CD14-positive monocyte (primary cell): ENCODE data around the gene NDUFB6. TPM values are rescaled to one million over a fixed set of nuclear protein-coding genes. Genes with fewer than 3 reads are reported as not detected.
"Not testable (repeated sequence)": the region's sequence is repeated elsewhere in the genome, so short reads cannot be mapped to it uniquely, and the experiment has no call there.

ENCODE experiments used
- DNase-seq, 3 donors: peaks; one replicate each; pipeline ENCODE4 v3.0.0-alpha.2; 2011 to 2022
- H2AFZ ChIP-seq: 2 replicates; pipeline ENCODE4 v1.6.0; 2012; ENCODE audit warnings: mild to moderate bottlenecking, low read depth, low read length, inconsistent platforms; ENCODE audit not compliant: insufficient read depth, poor library complexity, severe bottlenecking
- H3K27ac ChIP-seq, 2 donors: 1 replicate in 1 of 2; 2 replicates in 1 of 2; pipeline ENCODE4 v1.5.1; 2012 to 2013; ENCODE audit warnings: low read length in 2 of 2, control low read depth in 1 of 2, inconsistent platforms in 1 of 2, low read depth in 1 of 2, mild to moderate bottlenecking in 1 of 2
- H3K27me3 ChIP-seq, 2 donors: one replicate each; pipeline versions ENCODE4 v1.6.0 to v1.6.1; 2011 to 2013; ENCODE audit warnings: low read length in 2 of 2; ENCODE audit not compliant: control insufficient read depth in 2 of 2, insufficient read depth in 2 of 2
- H3K36me3 ChIP-seq, 2 donors: replicated peaks in 1 of 2; 1 replicate in 1 of 2; 2 replicates in 1 of 2; pipeline versions ENCODE4 v1.5.1 to v1.6.1; 2012 to 2013; ENCODE audit warnings: low read length in 2 of 2, control low read depth in 1 of 2, inconsistent platforms in 1 of 2, mild to moderate bottlenecking in 1 of 2; ENCODE audit not compliant: insufficient read depth in 2 of 2, control insufficient read depth in 1 of 2
- H3K4me1 ChIP-seq, 2 donors: 1 replicate in 1 of 2; 2 replicates in 1 of 2; pipeline versions ENCODE4 v1.5.1 to v1.6.1; 2012 to 2013; ENCODE audit warnings: low read length in 2 of 2, control low read depth in 1 of 2, inconsistent platforms in 1 of 2, mild to moderate bottlenecking in 1 of 2, moderate library complexity in 1 of 2; ENCODE audit not compliant: insufficient read depth in 2 of 2, control insufficient read depth in 1 of 2
- H3K4me2 ChIP-seq: replicated peaks from 2 replicates; pipeline ENCODE3; 2012; ENCODE audit warnings: low read length, moderate library complexity, mild to moderate bottlenecking; ENCODE audit not compliant: poor library complexity, severe bottlenecking; ENCODE audit errors: extremely low read depth
- H3K4me3 ChIP-seq, 3 experiments: fragments of 200-600 bp in 1 of 3; sonication (generic) in 1 of 3; replicated peaks in 1 of 3; 1 replicate in 2 of 3; 2 replicates in 1 of 3; pipeline ENCODE4 v1.5.1; 2011 to 2013; ENCODE audit warnings: low read length in 3 of 3, mild to moderate bottlenecking in 3 of 3, control low read depth in 2 of 3, low read depth in 2 of 3, inconsistent platforms in 1 of 3, moderate library complexity in 1 of 3
- H3K79me2 ChIP-seq: 2 replicates; pipeline ENCODE4 v1.6.0; 2012; ENCODE audit warnings: mild to moderate bottlenecking, control low read depth, inconsistent platforms, low read length, moderate library complexity; ENCODE audit not compliant: insufficient read depth
- H3K9ac ChIP-seq: 2 replicates; pipeline ENCODE4 v1.6.0; 2017; ENCODE audit warnings: low read length, mild to moderate bottlenecking; ENCODE audit not compliant: insufficient read depth, poor library complexity, severe bottlenecking
- H3K9me3 ChIP-seq, 2 donors: replicated peaks in 1 of 2; 1 replicate in 1 of 2; 2 replicates in 1 of 2; pipeline versions ENCODE4 v1.5.1 to v1.6.1; 2012 to 2013; ENCODE audit warnings: low read length in 2 of 2, control low read depth in 1 of 2; ENCODE audit not compliant: control insufficient read depth in 1 of 2, insufficient read depth in 1 of 2
- H4K20me1 ChIP-seq: 2 replicates; pipeline ENCODE4 v1.6.0; 2012; ENCODE audit warnings: mild to moderate bottlenecking, low read length, control low read depth, moderate library complexity; ENCODE audit not compliant: insufficient read depth
- H3K27ac Mint-ChIP-seq, 7 donors: one replicate each; pipeline ENCODE4 v1.8.0; 2020; ENCODE audit warnings: mild to moderate bottlenecking in 7 of 7, mixed read lengths in 7 of 7, moderate library complexity in 6 of 7, inconsistent platforms in 2 of 7
- H3K27me3 Mint-ChIP-seq, 3 donors: one replicate each; pipeline ENCODE4 v1.8.0; 2021 to 2022; ENCODE audit warnings: low read depth in 3 of 3, mild to moderate bottlenecking in 3 of 3, mixed read lengths in 3 of 3, moderate library complexity in 3 of 3, inconsistent platforms in 1 of 3
- H3K36me3 Mint-ChIP-seq, 2 donors: one replicate each; pipeline ENCODE4 v1.8.0; 2020; ENCODE audit warnings: mixed read lengths in 2 of 2, inconsistent platforms in 1 of 2, mild to moderate bottlenecking in 1 of 2
- H3K4me1 Mint-ChIP-seq: one replicate; pipeline ENCODE4 v1.8.0; 2020; ENCODE audit warnings: mild to moderate bottlenecking, mixed read lengths
- H3K4me3 Mint-ChIP-seq, 2 donors: one replicate each; pipeline ENCODE4 v1.8.0; 2020; ENCODE audit warnings: mild to moderate bottlenecking in 2 of 2, mixed read lengths in 2 of 2, moderate library complexity in 1 of 2
- H3K9me3 Mint-ChIP-seq, 7 donors: one replicate each; pipeline ENCODE4 v1.8.0; 2020 to 2022; ENCODE audit warnings: mixed read lengths in 7 of 7, mild to moderate bottlenecking in 6 of 7, moderate library complexity in 6 of 7, inconsistent platforms in 2 of 7
- CTCF ChIP-seq: fragments of 200-600 bp; IDR thresholded peaks from one replicate; pipeline ENCODE4 v1.8.0; 2022; ENCODE audit warnings: antibody characterized with exemption, mild to moderate bottlenecking
- WGBS: methylation state at CpG from one replicate; pipeline ENCODE4 v1.1.5; 2013; ENCODE audit warnings: missing lambda C conversion rate; ENCODE audit not compliant: insufficient coverage; 5-methylcytosine and 5-hydroxymethylcytosine counted together
- intact Hi-C, 2 donors: fragments of 100-400 bp; cut with micrococcal nuclease; formaldehyde crosslinking; loops; one replicate each; pipeline versions ENCODE4 v1.15.0 to v1.15.1; 2023
- polyA plus RNA-seq, 3 donors: library from polyadenylated mRNA; depleted of rRNA in 1 of 3; unstranded in 2 of 3; stranded (reverse) in 1 of 3; fragments of 300-500 nt in 2 of 3; fragments of >200 nt in 1 of 3; fragmentation: Illumina TruSeq in 2 of 3; gene quantifications; 1 replicate in 2 of 3; 2 replicates in 1 of 3; pipeline ENCODE4 v1.2.3, GENCODE V29; 2012 to 2021

The NDUFB6 gene
- polyA plus RNA-seq, 3 donors: 16.2 to 88.2 (median 77.6) TPM

DNA sequence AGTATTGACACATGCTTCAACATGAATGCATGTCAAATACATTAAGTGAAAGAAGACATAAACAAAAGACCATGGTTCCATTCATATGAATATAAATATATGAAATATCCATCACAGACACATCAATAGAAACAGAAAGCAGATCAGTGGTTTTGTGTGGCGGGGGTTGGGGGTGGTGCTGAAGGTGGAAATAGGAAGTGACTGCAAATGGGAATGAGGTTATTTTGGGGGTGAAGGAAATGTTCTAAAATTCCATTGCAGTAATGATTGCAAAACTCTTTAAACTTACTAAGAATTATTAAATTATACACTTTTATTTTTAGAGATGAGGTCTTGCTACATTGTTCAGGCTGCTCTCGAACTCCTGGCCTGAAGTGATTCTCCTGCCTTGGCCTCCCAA lies 33.9 kb upstream of the NDUFB6 start:
- no peak for DNase-seq
- Histone ChIP-seq H3K4me2 (no peak overlapping the region), H4K20me1 (no peaks in the 10 kb centered on the region), H3K79me2 (no peaks in the 10 kb centered on the region), H3K4me1 (peaks cover 0 to 4% of the 10 kb centered on the region in 2 donors), H3K9ac (no peak overlapping the region), H3K9me3 (peaks cover 0 to 6% of the 10 kb centered on the region in 2 donors), H3K4me3 (no peak overlapping the region), H3K36me3 (no peaks in the 10 kb centered on the region), H3K27me3 (peaks cover 0 to 5% of the 10 kb centered on the region in 2 donors), H2AFZ (no peak overlapping the region), H3K27ac (no peak overlapping the region)
- H3K9me3 Mint-ChIP-seq: peaks cover under 1 to 8% (median 3%) of the 10 kb centered on the region in 7 donors
- peaks cover 7% of the 10 kb centered on the region for H3K4me1 Mint-ChIP-seq
- no CpG with 5 or more reads among the region's 2 CpGs for WGBS
- intact Hi-C loops: no loop called here
- H3K27ac Mint-ChIP-seq: no peak overlapping the region
- H3K36me3 Mint-ChIP-seq: no peaks in the 10 kb centered on the region
- TF ChIP-seq CTCF: no peak
- H3K4me3 Mint-ChIP-seq: peak overlapping the region in 1 of 2 donors; percentile 47
- peaks cover 5 to 23% (median 6%) of the 10 kb centered on the region in 3 donors for H3K27me3 Mint-ChIP-seq

GRCh38 chr9:32603914-32604852 lies 31.2 kb upstream of the NDUFB6 start:
- H2AFZ ChIP-seq: no peak overlapping the region
- Mint-ChIP-seq H3K4me1 (peaks cover 12% of the 10 kb centered on the region), H3K9me3 (peaks cover 0 to 8% (median 3%) of the 10 kb centered on the region in 7 donors), H3K27ac (no peak overlapping the region), H3K4me3 (peak overlapping the region in 1 of 2 donors; percentile 1), H3K27me3 (peaks cover 5 to 21% (median 11%) of the 10 kb centered on the region in 3 donors), H3K36me3 (no peaks in the 10 kb centered on the region)
- H3K36me3 ChIP-seq: no peaks in the 10 kb centered on the region
- H3K79me2 ChIP-seq: no peaks in the 10 kb centered on the region
- H3K27ac ChIP-seq: no peak overlapping the region
- intact Hi-C loops: no loop called here
- no peak for DNase-seq
- no peak overlapping the region for H3K4me3 ChIP-seq
- H3K27me3 ChIP-seq: peaks cover 0 to 5% of the 10 kb centered on the region in 2 donors
- TF ChIP-seq CTCF: no peak
- WGBS: 49% methylated on average over 6 of the region's 12 CpGs
- H3K9me3 ChIP-seq: peaks cover 0 to 6% of the 10 kb centered on the region in 2 donors
- peaks cover 0 to 4% of the 10 kb centered on the region in 2 donors for H3K4me1 ChIP-seq
- no peak overlapping the region for H3K9ac ChIP-seq
- H3K4me2 ChIP-seq: no peak overlapping the region
- no peaks in the 10 kb centered on the region for H4K20me1 ChIP-seq

DNA sequence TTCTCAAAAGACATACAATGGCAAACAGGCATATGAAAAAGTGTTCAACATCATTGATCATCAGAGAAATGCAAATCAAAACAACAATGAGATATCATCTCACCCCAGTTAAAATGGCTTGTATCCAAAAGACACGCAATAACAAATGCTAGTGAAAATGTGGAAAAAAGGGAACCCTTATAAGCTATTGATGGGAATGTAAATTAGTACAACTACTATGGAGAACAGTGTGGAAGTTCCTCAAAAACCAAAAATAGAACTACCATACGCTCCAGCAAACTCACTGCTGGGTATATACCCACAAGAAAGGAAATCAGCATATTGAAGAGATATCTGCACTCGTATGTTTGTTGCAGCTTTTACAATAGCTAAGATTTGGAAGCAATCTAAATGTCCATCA lies 26.1 kb upstream of the NDUFB6 start:
- H4K20me1 ChIP-seq, H3K27me3 ChIP-seq, H3K9me3 Mint-ChIP-seq, H3K4me3 ChIP-seq, H3K4me2 ChIP-seq, H3K36me3 Mint-ChIP-seq, H3K9me3 ChIP-seq, H3K4me1 ChIP-seq, H3K27ac Mint-ChIP-seq, H2AFZ ChIP-seq, H3K79me2 ChIP-seq, DNase-seq, H3K9ac ChIP-seq, intact Hi-C loops, H3K4me3 Mint-ChIP-seq, H3K36me3 ChIP-seq, H3K27ac ChIP-seq: not testable (repeated sequence)
- WGBS: no CpG with 5 or more reads among the region's 3 CpGs
- peaks cover 22% of the 10 kb centered on the region for H3K4me1 Mint-ChIP-seq
- H3K27me3 Mint-ChIP-seq: peaks cover 2 to 21% (median 9%) of the 10 kb centered on the region in 3 donors
